Suprapubic skin (tissue), 3 donors: ENCODE data around the gene PTGIR.

ENCODE experiments used
- CTCF ChIP-seq, 2 donors: fragments of 200-600 bp in 1 of 2; fragments of 450-650 bp in 1 of 2; sonication (generic) in 1 of 2; IDR thresholded peaks; one replicate each; pipeline ENCODE4 v1.5.1; 2016 to 2019; ENCODE audit warnings: antibody characterized with exemption in 2 of 2, mild to moderate bottlenecking in 1 of 2, moderate library complexity in 1 of 2
- POLR2A ChIP-seq, 2 donors: fragments of 450-650 bp; IDR thresholded peaks; one replicate each; pipeline ENCODE4 v1.6.1; 2017; ENCODE audit warnings: antibody characterized with exemption in 2 of 2, mild to moderate bottlenecking in 2 of 2, moderate library complexity in 2 of 2

GRCh38 chr19:46616631-46617322 is 8.1 kb downstream of the PTGIR start:
- TF ChIP-seq CTCF (IDR thresholded peaks at IDR 0.05) (peak in 1 of 2 donors; percentile 17), POLR2A (IDR thresholded peaks at IDR 0.05) (no peak)
